Bronchus fibroblast of lung (primary cell): ENCODE measurements around the gene UBE2Q2. TPM values are rescaled to one million over a fixed set of nuclear protein-coding genes. Genes with fewer than 3 reads are reported as not detected.

ENCODE experiments used
- total RNA-seq: library from RNA; depleted of rRNA; stranded (reverse); fragments of >200 nt; gene quantifications from 2 replicates; pipeline ENCODE4 v1.2.3, GENCODE V29; 2015

The UBE2Q2 gene
- total RNA-seq: 27.4 and 33.1 TPM in 2 replicates

GRCh38 chr15:75842722-75843677 lies at the start of gene UBE2Q2:
Gene UBE2Q2 (plus strand): TSS chr15:75843447. CDS start chr15:75843667, 220 bp downstream.

GRCh38 chr15:75903331-75904239 lies 60.3 kb downstream of the UBE2Q2 start, which contains the start of gene FBXO22:
Gene FBXO22 (plus strand): TSS chr15:75903878. CDS start chr15:75903964, 86 bp downstream.

Other genes starting within 250 kb of the UBE2Q2 start
- 19.2 and 23.2 TPM in 2 replicates for gene SNUPN, start 217.7 kb upstream of the UBE2Q2 start, total RNA-seq
- 97.5 and 107 TPM in 2 replicates for gene IMP3, start 203.2 kb upstream of the UBE2Q2 start, total RNA-seq
- 13.3 and 13.7 TPM in 2 replicates for gene SNX33, start 195.5 kb upstream of the UBE2Q2 start, total RNA-seq
- 72.4 and 79.4 TPM in 2 replicates for gene CSPG4, start 130.6 kb upstream of the UBE2Q2 start, total RNA-seq
- 36.7 and 43.1 TPM in 2 replicates for gene FBXO22, start 60.4 kb downstream of the UBE2Q2 start, total RNA-seq
- gene NRG4, start 169.0 kb downstream of the UBE2Q2 start, total RNA-seq: not detected in 2 replicates
- under 0.01 TPM in 1 of 2 replicates, not detected in the other for gene TMEM266, start 216.5 kb downstream of the UBE2Q2 start, total RNA-seq